Measurements from ENCODE around the gene ALMS1. TPM values are rescaled to one million over a fixed set of nuclear protein-coding genes. Genes with fewer than 3 reads are reported as not detected.

ALMS1 gene
- 44.6 and 45.6 TPM in 2 replicates for total RNA-seq (2021; fragmentation: NEBNext Ultra II Directional; extraction: Animal tissue kit (Norgen Biotek cat#: 25700))
- polyA plus RNA-seq (2011; rRNA removed) = 21.4 and 21.8 TPM in 2 replicates
- 20.1 TPM for polyA plus RNA-seq (2011; cell fraction: cytosol; rRNA removed)
- polyA plus RNA-seq (2011; cell fraction: nucleus; rRNA removed) = 47.6 TPM
- 24.7 to 27.2 TPM (median 26.5 TPM) in 4 replicates for polyA plus RNA-seq (2012, experiment 1 of 2)
- 1.00 TPM for polyA plus RNA-seq (2012, experiment 2 of 2)
- 18.8 TPM for polyA plus RNA-seq (2013, experiment 1 of 2)
- polyA plus RNA-seq (2013, experiment 2 of 2) = 13.6 TPM
- polyA minus RNA-seq (2011; rRNA and poly(A)+ RNA removed) = 87.2 and 116 TPM in 2 replicates
- polyA minus RNA-seq (2011; cell fraction: cytosol; rRNA and poly(A)+ RNA removed) = 37.0 TPM
- 169 TPM for polyA minus RNA-seq (2011; cell fraction: nucleus; rRNA and poly(A)+ RNA removed)
- long read RNA-seq, experiment 1, partial matches to known transcripts = 16 of 19 reads
- long read RNA-seq, experiment 1, other reads (novel, unspliced or antisense) = 3 of 19 reads
- long read RNA-seq, experiment 2, partial matches to known transcripts = 0 of 1 reads
- long read RNA-seq, experiment 2, other reads (novel, unspliced or antisense) = 1 of 1 reads

- CTCF ChIA-PET (ENCODE audit: partially characterized antibody) = interaction anchor here (0.7 to 1.2 kb wide), 5 partner anchors 16 to 176 kb away, joined by 3 to 4 read pairs (median 3); no protein-coding TSS in a partner anchor
- Histone ChIP-seq H3K27me3 (replicated peaks in 1 of 4; ENCODE audit: control insufficient read depth in 3 of 4, extremely low read depth in 1 of 4, insufficient read depth in 3 of 4, low read length in 3 of 4) (peaks cover 0 to 20% (median 4%) of the 10 kb centered on the region in 4 experiments; a peak in 2 of 7 replicates), H4K91ac (replicated peaks; ENCODE audit: insufficient read length, low read length) (peak within 1 kb of the TSS; percentile 84), H3K23me2 (ENCODE audit: low read depth, low read length) (peaks cover 3% of the 10 kb centered on the region; the same call in 1 of the 2 replicates), H3K79me1 (ENCODE audit: low read depth, low read length) (no peaks in the 10 kb centered on the region; the same call in none of the 2 replicates), H3K14ac (ENCODE audit: insufficient read length) (peak within 1 kb of the TSS; percentile 70), H4K8ac (ENCODE audit: extremely low read depth, insufficient read depth, low read length) (peak within 1 kb of the TSS; percentile 95), H3K9ac (replicated peaks in 1 of 4; ENCODE audit: extremely low read depth in 1 of 4, low read depth in 3 of 4, low read length in 3 of 4) (peak within 1 kb of the TSS; percentile 68 to 94 (median 88)), H3K4me1 (replicated peaks in 1 of 4; ENCODE audit: control insufficient read depth in 3 of 4, insufficient read depth in 4 of 4, low read length in 3 of 4) (peaks cover 0 to 6% (median 2%) of the 10 kb centered on the region in 4 experiments; a peak in 6 of 7 replicates), H2AK5ac (ENCODE audit: low read depth, low read length) (no peak within 1 kb of the TSS), H2BK20ac (ENCODE audit: low read length) (no peak within 1 kb of the TSS), H3K27ac (ENCODE audit: low read depth, low read length) (peak within 1 kb of the TSS; percentile 68), H2BK12ac (ENCODE audit: low read depth, low read length) (no peak within 1 kb of the TSS), H3K9me3 (ENCODE audit: insufficient read depth in 2 of 2, low read depth in 1 of 2, low read length in 1 of 2) (no peaks in the 10 kb centered on the region), H3K56ac (replicated peaks; ENCODE audit: insufficient read length, low read depth, low read length) (peak within 1 kb of the TSS; percentile 61), H4K20me1 (replicated peaks in 1 of 2; ENCODE audit: control insufficient read depth in 1 of 2, insufficient read depth in 2 of 2, low read length in 2 of 2) (peaks cover 2 to 3% of the 10 kb centered on the region in 2 experiments), H2BK15ac (ENCODE audit: low read length) (no peak within 1 kb of the TSS), H3K4ac (replicated peaks; ENCODE audit: insufficient read length, low read depth, low read length) (peak within 1 kb of the TSS; percentile 98), H3K4me2 (ENCODE audit: insufficient read depth in 1 of 2, low read depth in 2 of 2, low read length in 2 of 2) (peak within 1 kb of the TSS; percentile 83), H3K18ac (ENCODE audit: extremely low read depth, low read length) (peak within 1 kb of the TSS; percentile 95), H4K5ac (ENCODE audit: insufficient read length, low read depth, low read length) (peak within 1 kb of the TSS; percentile 95), H2BK5ac (ENCODE audit: low read depth, low read length) (peak within 1 kb of the TSS; percentile 60), H3K36me3 (ENCODE audit: control insufficient read depth in 2 of 4, insufficient read depth in 4 of 4, low read length in 3 of 4) (no peaks in the 10 kb centered on the region), H3K4me3 (ENCODE audit: extremely low read depth in 1 of 4, insufficient read depth in 2 of 4, low read depth in 3 of 4, low read length in 4 of 4) (peak within 1 kb of the TSS; percentile 96 to 99 (median 98)), H2AFZ (ENCODE audit: low read length) (peak within 1 kb of the TSS; percentile 89), H2BK120ac (replicated peaks; ENCODE audit: low read depth, low read length) (no peak within 1 kb of the TSS), H3K23ac (ENCODE audit: insufficient read length) (no peak within 1 kb of the TSS), H3K79me2 (ENCODE audit: control insufficient read depth in 1 of 2, insufficient read depth in 2 of 2, low read length in 2 of 2) (peaks cover 11 to 44% of the 10 kb centered on the region in 2 experiments; a peak in 3 of 4 replicates)
- WGBS, 2 experiments (ENCODE audit: extremely low coverage in 1 of 2, insufficient coverage in 1 of 2, insufficient read length in 1 of 2, insufficient replicate concordance in 2 of 2, low coverage in 1 of 2, low lambda C conversion rate in 2 of 2, missing lambda C conversion rate in 1 of 2) = 4% methylated on average over 35 of the region's 84 CpGs; no CpG with 5 or more reads in 1 of the 2 experiments
- FAIRE-seq (no peak), DNase-seq (ENCODE audit: low read depth in 1 of 2, low spot score in 2 of 2) (peak; percentile 79 to 88)
- POLR2A ChIA-PET (ENCODE audit: partially characterized antibody) = interaction anchor here (0.7 to 1.4 kb wide), 5 partner anchors 9 to 227 kb away, joined by 3 read pairs; no protein-coding TSS in a partner anchor
- TF ChIP-seq CTCF (IDR thresholded peaks at IDR 0.05; ENCODE audit: control extremely low read depth in 1 of 3, insufficient read depth in 1 of 3, low read depth in 1 of 3, low read length in 3 of 3) = no peak
- peak; percentile 47 for TF ChIP-seq POLR2AphosphoS5 (IDR thresholded peaks at IDR 0.05; ENCODE audit: low read depth, low read length)
- TF ChIP-seq ASH2L (IDR thresholded peaks at IDR 0.05; ENCODE audit: low read length) = peak; percentile 62
- peak; percentile 40; the same call in 1 of the 2 replicates for TF ChIP-seq YY1 (IDR thresholded peaks at IDR 0.05; ENCODE audit: low read depth, low read length)
- TF ChIP-seq KDM4A (IDR thresholded peaks at IDR 0.05; ENCODE audit: low read depth, low read length, severe bottlenecking) = peak; percentile 72
These were observed at the start of gene ALMS1 for GRCh38 chr2:73385504-73386341. ALMS1 (plus strand) TSS chr2:73385836; CDS start chr2:73385869, 33 bp downstream.
